Nephron progenitor cell (in vitro differentiated cells): Measurements from ENCODE around the gene TMCC2.

Experiments used
- DNase-seq: peaks from one replicate; pipeline ENCODE4 v3.0.0; 2021
- H3K27ac Mint-ChIP-seq: 2 replicates; pipeline ENCODE4 v1.8.0; 2021; ENCODE audit warnings: mild to moderate bottlenecking, moderate library complexity, mixed read lengths
- H3K27me3 Mint-ChIP-seq: 2 replicates; pipeline ENCODE4 v1.8.0; 2021; ENCODE audit warnings: mild to moderate bottlenecking, low read depth, mixed read lengths; ENCODE audit not compliant: poor library complexity
- H3K36me3 Mint-ChIP-seq: 2 replicates; pipeline ENCODE4 v1.8.0; 2021; ENCODE audit warnings: low read depth, mixed read lengths
- H3K4me1 Mint-ChIP-seq: 2 replicates; pipeline ENCODE4 v1.8.0; 2021; ENCODE audit warnings: mixed read lengths
- H3K4me3 Mint-ChIP-seq: 2 replicates; pipeline ENCODE4 v1.8.0; 2021; ENCODE audit warnings: mild to moderate bottlenecking, moderate library complexity, mixed read lengths
- H3K9me3 Mint-ChIP-seq: 2 replicates; pipeline ENCODE4 v1.8.0; 2021; ENCODE audit warnings: mild to moderate bottlenecking, moderate library complexity, mixed read lengths
- TF ChIP-seq, protein P1 (sequence below): fragments of 200-600 bp; sonication (generic); IDR thresholded peaks from 2 replicates; pipeline ENCODE4 v1.5.0; 2021; ENCODE audit warnings: antibody characterized with exemption

Gene TMCC2

DNA sequence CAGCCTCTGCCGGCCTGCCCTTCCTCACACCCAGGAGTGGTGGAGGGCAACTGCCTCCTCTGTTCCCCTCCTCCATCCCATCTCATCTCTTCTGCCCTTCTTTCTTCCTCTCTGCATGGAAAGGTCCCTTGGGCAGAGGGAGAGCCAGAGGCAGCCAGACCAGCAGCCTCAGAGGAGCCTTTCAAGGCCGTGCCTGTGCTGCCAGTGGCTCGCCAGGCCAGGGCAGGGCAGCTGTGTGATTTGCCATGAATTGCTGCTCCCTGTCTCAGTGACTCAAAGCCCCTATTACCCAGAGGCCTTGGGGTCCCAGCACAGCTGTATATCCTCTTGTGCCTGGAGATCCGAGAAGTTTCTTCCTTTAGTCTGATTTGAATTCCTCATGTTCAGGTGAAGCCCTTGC lies 21.9 kb downstream of the TMCC2 start:
- no peaks in the 10 kb centered on the region for H3K9me3 Mint-ChIP-seq
- no peak overlapping the region for H3K4me3 Mint-ChIP-seq
- TF ChIP-seq, protein P1, sequence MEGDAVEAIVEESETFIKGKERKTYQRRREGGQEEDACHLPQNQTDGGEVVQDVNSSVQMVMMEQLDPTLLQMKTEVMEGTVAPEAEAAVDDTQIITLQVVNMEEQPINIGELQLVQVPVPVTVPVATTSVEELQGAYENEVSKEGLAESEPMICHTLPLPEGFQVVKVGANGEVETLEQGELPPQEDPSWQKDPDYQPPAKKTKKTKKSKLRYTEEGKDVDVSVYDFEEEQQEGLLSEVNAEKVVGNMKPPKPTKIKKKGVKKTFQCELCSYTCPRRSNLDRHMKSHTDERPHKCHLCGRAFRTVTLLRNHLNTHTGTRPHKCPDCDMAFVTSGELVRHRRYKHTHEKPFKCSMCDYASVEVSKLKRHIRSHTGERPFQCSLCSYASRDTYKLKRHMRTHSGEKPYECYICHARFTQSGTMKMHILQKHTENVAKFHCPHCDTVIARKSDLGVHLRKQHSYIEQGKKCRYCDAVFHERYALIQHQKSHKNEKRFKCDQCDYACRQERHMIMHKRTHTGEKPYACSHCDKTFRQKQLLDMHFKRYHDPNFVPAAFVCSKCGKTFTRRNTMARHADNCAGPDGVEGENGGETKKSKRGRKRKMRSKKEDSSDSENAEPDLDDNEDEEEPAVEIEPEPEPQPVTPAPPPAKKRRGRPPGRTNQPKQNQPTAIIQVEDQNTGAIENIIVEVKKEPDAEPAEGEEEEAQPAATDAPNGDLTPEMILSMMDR: no peak
- H3K36me3 Mint-ChIP-seq: no peaks in the 10 kb centered on the region
- peaks cover 62% of the 10 kb centered on the region for H3K4me1 Mint-ChIP-seq
- no peaks in the 10 kb centered on the region for H3K27me3 Mint-ChIP-seq
- no peak overlapping the region for H3K27ac Mint-ChIP-seq
- DNase-seq: no peak

DNA sequence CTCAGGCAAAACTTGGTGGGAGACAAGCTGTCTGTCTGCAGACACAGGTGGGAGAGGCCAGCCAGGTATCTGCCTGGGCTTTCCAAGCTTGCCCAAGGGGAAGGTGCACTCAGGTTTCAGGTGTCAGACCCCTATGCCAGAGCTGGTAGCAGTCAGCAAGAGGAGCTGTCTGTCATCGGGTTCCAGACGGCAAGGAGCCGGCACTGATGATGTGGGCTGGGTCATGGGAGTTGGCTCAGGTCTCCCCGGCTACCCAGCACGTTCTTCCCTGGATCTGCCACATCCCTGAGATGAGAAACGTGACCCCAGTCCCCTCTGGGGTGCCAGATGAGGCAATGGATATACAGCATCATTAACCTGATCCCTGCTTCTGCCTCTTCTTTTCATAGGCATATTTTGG lies 23.0 kb downstream of the TMCC2 start:
- no peaks in the 10 kb centered on the region for H3K36me3 Mint-ChIP-seq
- no peak for DNase-seq
- H3K27me3 Mint-ChIP-seq: no peaks in the 10 kb centered on the region
- no peak overlapping the region for H3K4me3 Mint-ChIP-seq
- no peak overlapping the region for H3K27ac Mint-ChIP-seq
- H3K4me1 Mint-ChIP-seq: peaks cover 62% of the 10 kb centered on the region
- TF ChIP-seq, protein P1: no peak
- H3K9me3 Mint-ChIP-seq: no peaks in the 10 kb centered on the region

DNA sequence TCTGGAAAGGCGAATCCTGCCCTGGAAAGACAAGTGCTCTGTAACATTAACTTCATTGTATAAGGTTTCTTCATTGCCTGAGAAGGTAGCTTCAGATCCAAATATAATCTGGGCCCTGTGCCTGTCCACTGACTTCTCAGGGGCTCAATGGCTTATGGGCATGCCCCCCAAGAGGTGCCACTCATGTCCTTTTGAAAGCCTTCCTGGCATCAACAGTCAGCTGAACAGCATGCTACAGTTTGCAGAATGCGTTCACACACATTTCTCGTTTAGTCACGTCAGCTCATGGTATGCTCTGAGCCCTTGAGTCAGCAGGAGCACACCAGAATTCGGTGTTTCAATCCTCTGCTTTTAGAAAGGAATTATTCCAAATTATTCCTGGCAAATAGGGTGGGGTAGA lies 23.8 kb downstream of the TMCC2 start:
- no peaks in the 10 kb centered on the region for H3K9me3 Mint-ChIP-seq
- no peaks in the 10 kb centered on the region for H3K36me3 Mint-ChIP-seq
- no peak overlapping the region for H3K4me3 Mint-ChIP-seq
- TF ChIP-seq, protein P1: no peak
- no peak for DNase-seq
- no peak overlapping the region for H3K27ac Mint-ChIP-seq
- no peaks in the 10 kb centered on the region for H3K27me3 Mint-ChIP-seq
- peaks cover 63% of the 10 kb centered on the region for H3K4me1 Mint-ChIP-seq

DNA sequence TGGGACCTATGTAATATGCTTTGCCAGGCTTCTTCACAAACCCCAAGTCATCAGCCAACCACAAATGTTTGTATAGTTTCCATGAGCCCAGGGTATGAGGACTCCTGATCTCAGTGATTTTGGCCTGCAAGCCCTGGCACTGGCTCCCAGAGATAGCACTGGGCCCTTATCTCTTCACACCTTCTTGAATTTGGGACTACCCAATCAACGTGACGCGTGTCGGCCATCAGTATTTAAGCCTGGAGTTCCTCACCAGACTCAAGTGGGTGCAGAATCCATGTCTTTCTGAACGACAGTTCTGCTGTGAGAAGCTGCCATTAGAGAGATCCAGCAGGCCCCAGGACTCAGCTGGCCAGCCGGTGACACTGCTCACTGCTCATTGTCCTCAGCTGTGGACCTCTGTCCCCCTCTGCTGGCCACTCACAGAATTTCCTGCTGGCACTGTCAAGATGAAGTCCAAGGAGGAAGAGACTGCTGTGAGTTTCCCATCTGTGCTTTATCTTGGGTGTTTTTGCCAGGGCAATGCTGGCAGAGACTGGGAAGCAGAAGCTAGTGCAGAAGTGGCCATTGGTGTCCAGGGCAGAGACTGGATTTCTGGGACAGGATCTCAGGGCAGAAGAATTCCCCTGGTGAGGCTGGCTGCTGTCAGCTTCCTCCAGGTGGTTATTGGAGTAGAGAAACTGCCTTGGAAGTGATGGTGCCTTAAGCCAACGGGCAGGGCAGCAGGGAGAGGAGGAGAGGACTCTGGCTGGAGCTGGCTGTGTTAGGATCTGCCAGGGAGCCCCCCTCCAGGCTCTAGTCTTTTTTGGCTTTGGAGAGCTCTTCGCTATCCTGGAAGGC lies 28.4 kb downstream of the TMCC2 start:
- peak; percentile 93 for DNase-seq
- Mint-ChIP-seq H3K36me3 (no peaks in the 10 kb centered on the region), H3K4me1 (peaks cover 23% of the 10 kb centered on the region), H3K4me3 (no peak overlapping the region), H3K27ac (no peak overlapping the region), H3K9me3 (no peaks in the 10 kb centered on the region), H3K27me3 (peaks cover 5% of the 10 kb centered on the region)
- TF ChIP-seq, protein P1: peak; percentile 96

GRCh38 chr1:205256951-205257625 lies 29.3 kb downstream of the TMCC2 start:
- Mint-ChIP-seq H3K9me3 (no peaks in the 10 kb centered on the region), H3K4me1 (peaks cover 26% of the 10 kb centered on the region), H3K36me3 (no peaks in the 10 kb centered on the region), H3K27me3 (peaks cover 5% of the 10 kb centered on the region), H3K4me3 (no peak overlapping the region), H3K27ac (no peak overlapping the region)
- DNase-seq: no peak
- TF ChIP-seq, protein P1: no peak
